Activated CD8-positive, alpha-beta memory T cell treated with anti-CD3 and anti-CD28 coated beads for 48 hours (primary cell): ENCODE measurements around the gene GOLT1B.

ENCODE experiments used
- DNase-seq, 3 experiments: peaks; one replicate each; pipeline ENCODE4 v3.0.0-alpha.2; 2020; ENCODE audit warnings: low read depth in 2 of 3, low spot score in 2 of 3

Gene GOLT1B

DNA sequence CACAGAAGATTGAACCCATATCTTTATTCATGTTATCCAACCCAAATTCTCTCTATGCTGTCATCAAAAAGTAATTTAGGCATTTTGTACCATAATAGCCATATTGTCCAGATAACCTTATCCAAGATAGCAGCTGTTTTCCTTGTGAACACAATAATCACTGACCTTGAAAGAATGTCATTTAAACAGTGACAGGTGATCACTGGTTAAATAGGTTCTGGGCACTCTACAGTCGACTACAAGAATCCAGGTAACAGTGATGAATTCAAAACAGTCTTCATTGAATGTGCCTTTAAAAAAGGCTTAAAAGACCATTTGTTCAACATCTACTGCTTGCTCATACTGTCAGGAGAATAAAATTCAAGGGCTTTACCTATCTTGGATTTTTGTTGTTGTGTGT, 20.0 kb downstream of the GOLT1B start:
- no peak for DNase-seq

DNA sequence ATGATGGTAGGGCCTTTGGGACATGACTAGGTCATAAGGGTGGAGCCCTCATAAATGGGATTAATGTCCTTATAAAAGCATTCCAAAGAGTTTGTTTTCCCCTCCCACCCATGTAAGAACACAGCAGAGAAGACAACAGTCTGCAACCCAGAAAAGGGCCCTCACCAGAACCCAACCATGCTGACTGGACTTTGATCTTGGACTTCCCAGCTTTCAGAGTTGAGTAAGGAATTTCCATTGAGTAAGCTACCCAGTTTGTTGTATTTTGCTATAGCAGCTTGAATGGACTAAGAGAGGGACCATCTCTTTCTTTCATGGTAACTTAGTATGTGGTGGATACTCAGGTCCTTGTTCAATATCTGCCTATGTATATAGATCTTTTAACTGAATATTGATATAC, 21.6 kb downstream of the GOLT1B start:
- no peak for DNase-seq

DNA sequence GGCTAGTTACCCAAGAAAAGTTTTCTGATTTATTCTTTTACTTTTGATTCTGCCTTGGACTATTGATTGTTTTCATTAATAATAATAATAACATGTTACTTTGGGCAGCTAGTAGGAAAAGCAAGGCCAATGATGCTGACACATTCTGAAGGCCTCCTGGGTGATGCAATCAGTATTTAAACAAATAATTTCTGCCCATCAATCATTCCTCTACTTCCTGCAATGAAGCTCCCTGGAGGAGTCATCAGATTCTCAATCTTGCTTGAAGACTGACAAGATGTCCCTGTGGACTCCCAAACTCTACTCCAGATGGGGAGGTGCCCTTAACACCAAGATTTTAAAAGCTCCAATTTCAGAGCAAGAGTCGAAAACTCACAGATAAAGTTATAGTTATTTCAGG, 24.5 kb downstream of the GOLT1B start, which contains the start of gene SPX:
TSS of gene SPX (plus strand) at position 244 of the 400 bp plus-strand sequence. CDS start 177 bp downstream, outside the sequence.
- no peak for DNase-seq

DNA sequence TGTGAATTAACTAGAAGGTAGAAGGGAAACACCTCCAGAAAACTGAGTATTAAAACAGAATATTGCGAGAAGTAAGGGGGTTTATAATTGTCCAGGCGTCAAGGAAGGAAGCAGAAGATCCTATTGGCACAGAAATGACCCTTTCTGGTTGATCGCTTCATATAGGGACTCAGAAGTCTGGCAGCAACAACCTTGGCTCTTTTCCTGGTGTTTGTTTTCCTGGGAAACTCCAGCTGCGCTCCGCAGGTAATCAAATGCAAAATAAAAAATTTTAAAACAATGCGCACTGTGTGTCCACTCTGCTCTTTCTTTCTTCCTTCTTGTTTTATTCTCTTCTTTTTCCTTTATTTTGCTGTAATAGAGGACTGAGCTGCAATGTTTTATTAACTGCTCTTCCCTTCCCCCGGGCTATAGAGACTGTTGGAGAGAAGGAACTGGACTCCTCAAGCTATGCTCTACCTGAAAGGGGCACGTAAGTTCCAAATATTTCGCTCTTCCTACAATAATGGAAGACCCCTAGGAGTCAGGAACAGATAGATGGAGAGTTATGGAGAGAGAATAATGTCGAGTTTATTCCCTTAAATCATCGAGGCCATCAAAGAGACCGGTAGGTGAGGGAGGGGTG, 25.2 kb downstream of the GOLT1B start:
- DNase-seq, result no peak

DNA sequence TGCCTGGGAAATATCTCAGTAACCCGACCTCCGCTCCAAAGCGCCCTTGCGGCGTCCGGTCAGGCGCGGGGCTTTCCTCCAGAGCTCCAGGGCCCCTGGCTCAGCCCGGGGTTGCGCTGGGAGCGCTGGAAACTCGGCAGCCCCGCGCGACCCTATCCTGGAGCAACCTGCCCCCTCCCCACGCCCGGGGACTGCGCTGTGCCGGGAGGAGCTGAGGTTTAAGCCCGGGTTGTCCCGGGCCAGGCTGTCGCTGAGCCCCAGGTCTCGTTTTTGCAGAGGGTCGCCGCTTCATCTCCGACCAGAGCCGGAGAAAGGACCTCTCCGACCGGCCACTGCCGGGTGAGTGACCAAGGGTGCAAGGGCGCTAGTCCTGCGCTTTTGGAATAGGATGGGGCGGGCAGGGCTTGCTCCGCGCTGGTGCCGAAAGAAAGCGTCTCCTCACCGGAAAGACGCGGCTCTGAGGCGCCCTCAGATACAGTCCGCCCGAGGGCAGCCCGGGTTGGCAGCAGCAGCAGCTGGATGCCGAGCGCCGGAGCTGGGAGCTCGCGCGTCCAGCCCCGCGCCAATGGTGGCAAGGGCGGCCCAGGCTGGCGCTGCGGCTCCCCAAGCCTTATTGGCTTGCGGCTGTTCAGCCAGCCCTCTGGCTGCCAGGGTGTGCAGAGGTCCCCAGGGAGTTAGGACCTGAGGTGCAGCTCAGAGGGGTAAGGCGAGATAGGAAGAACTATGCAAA, 26.0 kb downstream of the GOLT1B start:
- DNase-seq, result peak in 2 of 3 experiments; percentile 12 to 32

DNA sequence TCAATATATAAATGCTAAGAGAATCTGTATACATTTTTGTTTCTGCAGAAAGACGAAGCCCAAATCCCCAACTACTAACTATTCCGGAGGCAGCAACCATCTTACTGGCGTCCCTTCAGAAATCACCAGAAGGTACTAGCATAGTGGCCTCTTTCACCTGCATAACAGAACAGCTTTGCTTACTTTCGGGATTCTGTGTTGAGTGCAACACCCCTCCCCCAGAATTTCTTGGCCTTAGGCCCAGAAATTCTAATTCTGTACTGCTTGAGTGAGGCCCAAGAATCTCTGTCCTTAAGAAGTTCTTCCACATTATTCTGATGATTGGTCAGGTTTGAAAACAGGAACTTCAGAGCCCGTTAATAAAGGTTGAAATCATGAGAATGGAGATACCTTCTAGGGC, 27.4 kb downstream of the GOLT1B start:
- no peak for DNase-seq

DNA sequence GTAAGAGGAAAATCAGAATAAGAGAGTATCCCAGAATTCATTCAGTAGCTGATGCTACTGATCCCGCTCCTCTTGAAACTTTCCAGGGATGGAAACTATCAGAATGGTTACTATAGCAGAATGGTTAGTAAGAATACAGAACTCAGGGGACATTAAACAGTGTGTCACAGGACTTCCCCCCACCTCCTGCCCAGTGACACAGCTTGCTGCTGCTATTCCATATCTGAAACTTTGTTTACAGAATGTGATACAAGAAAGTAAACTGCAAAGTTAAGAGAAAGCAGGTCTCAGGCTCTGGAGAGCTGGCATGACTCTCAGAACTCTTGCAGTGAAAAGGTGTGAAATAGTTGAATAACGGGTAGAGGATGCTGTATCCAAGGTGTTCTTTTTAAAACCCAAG, 27.9 kb downstream of the GOLT1B start:
- no peak for DNase-seq

DNA sequence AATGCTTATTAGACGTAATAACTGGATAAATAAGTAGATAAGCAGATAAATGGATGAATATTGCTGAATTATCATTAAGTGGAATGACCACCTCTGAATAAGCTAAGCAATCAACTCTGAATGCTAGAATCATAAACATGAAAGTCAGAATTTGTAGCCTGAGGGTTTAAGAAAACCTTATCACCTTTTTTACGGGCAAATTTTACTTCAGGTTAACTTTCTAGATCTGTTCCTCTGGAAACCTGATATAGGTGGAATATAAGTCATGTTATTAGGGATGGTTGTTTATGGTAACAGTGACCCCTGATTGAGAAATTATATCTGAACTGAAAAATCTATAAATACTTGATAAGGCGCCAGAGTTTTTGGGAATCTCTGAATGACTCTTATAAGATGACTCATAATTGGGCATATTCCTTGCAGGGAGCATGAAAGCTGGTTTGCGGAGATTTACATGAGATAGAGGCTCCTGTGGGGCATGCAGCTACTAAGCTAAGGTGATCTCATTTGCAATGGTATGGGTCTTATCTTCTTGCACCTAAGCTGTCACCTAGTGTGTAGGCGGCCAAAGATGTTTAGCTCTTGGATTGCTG, 36.6 kb downstream of the GOLT1B start:
- DNase-seq, result no peak

DNA sequence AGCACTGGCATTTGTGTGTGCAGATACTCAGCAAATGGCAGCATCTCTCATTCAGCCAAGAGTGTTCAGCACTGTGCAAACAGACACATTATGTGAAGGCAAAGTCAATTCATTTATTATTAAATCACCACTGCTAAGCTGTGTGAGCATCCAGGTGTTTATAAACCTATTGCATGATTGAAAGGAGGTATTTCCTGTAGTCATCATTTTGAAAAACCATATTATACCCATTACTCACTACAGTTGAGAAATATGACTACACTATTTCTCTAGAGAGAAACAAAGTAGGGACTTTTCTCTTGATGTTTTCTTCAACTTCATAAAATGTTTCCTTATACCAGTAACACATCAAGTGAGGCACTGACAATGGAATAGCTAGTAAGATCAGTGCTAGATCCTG, 38.2 kb downstream of the GOLT1B start:
- no peak for DNase-seq

DNA sequence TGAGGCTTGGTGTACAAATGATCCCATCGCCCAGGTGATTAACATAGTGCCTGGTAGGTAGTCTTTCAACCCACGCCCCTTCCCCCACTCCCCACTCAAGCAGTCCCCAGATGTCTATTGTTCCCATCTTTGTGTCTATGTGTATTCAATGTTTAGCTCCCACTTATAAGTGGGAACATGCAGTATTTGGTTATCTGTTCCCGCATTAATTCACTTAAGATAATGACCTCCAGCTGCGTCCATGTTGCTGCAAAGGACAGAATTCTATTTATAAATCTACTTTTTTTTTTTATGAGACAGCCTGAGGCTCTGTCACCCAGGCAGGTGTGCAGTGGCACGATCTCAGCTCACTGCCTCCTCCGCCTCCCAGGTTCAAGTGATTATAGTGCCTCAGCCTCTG, 40.2 kb downstream of the GOLT1B start:
- no peak for DNase-seq

DNA sequence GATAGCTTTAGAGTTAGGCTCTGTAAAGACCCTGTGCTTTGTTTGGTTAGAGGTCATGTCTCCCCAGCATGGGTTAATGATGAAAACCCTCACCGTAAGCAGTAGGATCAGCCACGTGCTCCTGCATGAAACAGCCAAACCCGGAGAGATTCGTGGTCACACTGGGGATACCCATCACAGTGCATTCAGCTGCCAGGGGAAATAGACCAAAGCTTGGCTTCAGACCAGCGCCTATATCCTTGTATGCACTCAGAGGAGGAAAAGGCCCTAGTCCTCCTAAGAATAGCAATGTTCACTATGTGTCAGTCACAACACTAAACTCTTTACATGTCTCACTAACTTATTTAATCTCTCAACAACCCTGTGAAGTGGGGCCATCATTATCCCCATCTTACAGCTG, 40.8 kb downstream of the GOLT1B start:
- no peak for DNase-seq

DNA sequence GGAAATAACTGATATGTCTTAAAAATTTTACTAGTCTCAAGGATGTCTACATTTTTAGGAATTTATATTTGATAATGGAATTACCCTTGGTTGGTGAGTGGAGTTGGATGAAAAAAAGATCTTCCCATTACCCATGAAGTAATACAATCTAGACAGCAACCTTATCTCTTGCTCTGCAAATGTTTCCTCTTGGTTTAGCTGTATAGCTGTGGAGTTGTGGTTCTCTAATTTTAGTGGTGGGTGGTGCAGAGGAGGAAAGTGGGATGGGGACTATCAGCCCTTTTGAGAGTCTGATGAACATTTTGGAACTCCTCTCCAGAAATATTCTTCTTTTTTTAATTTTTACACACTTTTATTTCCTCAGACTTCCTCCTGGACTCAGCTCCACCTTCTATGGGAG, 41.6 kb downstream of the GOLT1B start:
- no peak for DNase-seq

DNA sequence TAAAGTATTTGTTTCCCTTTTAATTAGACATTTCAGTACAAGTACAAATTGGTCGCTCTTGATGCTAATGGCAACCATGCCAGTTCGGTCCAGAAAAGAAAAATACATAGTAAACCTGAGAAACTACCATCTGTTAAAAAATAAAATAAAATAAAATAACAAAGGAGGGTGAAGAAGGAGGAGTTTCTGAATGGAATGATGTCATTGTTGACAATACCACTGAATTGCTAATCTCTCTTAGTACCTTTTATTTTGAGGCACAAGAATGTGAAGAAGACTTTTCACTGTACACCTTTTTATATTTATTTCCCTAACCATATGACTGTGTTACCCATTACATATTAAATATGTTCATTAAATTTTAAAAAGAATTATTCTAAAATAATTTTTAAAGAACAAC, 44.0 kb downstream of the GOLT1B start:
- no peak for DNase-seq

DNA sequence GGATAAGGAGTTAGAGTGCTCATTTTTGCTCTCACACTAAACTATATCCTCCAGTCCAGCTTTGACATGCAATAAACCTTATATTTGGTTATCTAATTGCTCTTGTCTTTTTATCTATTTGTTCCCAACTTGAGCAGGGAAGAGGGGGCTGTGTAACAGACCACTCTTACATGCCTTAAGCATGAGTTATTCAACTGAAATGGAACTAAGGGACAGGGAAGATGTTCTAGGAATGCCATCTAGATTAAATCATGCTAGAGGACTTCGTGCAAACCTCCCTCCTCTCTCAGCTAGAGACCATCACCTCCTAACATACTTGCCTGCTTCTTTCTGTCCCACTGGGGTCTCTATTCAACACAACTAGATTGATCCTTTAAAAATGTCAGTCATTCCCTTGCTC, 45.1 kb downstream of the GOLT1B start:
- DNase-seq, result no peak

DNA sequence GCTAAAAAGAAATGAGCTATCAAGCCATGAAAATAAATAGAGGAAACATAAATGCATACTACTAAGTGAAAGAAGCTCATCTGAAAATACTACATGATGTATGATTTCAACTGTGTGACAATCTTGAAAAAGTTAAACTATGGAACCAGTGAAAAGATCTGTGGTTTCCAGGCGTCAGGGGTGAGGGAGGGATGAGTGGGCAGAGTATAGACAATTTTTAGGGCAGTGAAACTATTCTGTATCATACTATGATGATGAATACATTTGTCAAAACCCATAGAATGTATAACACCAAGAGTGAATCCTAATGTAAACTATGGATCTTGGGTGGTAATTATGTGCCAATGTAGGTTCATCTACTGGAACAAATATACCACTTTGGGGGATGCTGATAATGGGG, 45.8 kb downstream of the GOLT1B start:
- no peak for DNase-seq

DNA sequence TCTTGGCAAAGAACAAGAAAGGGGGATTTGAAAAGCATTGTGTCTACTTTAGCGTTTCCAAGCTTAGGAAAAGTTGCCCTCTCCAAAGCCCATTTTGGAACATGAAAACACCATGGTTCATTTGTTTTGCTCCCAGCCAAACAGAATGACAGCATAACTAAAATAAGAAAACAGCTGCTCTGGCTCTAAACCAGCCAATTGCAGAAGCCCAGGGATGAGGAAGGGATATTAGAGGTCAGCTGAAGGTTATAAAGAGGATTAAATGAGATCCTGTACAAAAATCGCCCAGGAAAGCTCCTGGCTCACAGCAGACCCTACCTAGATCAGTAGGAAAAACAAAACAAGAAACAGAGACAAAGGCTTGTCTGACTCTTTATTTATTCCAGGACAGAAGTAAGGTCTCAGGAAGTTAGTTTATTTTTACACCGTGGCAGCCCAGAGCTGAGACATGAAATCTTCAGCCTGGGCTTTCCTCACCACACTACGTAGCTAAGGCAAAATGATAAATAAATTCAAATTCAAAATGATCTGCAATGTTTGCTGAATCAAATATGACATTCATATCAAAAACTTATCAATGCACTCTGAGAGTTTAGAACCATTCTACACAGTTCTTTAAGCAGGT, 50.4 kb downstream of the GOLT1B start:
- no peak for DNase-seq

DNA sequence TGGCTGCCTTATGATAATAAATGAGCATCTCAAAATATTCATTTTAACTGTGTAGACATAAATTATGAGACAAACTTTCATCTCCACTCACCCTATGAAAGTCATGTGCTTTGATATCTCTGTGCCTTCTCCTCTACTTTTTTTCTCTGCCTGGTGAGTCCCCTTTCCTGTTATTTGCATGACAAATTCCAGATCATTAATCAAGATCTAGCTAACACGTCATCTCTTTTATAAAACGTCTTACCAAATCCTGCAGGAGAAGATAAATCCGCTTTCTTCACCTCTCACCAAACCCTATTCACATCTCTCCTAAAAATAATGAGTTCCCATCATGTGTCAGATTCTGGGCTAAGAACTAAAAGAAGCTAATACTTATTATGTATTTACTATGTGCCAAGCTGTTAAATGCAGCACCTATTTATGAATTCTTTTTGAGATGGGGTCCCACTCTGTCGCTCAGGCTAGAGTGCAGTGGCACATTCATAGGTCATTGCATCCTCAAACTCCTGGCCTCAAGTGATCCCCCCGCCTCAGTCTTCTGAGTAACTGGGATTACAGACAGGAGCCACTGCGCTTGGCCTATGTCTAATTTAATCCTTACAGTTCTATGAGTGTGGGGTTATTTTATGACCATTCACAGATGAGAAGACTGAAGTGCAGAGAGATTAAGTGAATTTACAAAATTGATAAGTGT, 51.2 kb downstream of the GOLT1B start:
- DNase-seq, result no peak

DNA sequence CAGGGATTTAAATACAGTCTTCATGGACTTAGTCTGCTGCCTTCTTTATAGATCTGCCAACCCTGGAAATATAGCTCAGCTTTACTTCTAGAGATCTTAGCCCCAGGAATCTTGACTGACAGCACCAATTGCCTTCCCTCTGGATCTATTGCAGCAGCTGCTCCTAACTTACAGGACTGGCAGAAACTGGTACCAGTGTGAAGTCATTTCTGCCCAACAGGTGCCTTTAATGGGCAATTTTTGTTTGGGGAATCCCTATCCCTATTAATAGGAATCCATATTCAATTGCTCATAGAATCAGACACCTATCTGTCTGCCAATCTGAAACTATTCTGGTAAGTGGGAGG, 51.7 kb downstream of the GOLT1B start:
- DNase-seq, result no peak

DNA sequence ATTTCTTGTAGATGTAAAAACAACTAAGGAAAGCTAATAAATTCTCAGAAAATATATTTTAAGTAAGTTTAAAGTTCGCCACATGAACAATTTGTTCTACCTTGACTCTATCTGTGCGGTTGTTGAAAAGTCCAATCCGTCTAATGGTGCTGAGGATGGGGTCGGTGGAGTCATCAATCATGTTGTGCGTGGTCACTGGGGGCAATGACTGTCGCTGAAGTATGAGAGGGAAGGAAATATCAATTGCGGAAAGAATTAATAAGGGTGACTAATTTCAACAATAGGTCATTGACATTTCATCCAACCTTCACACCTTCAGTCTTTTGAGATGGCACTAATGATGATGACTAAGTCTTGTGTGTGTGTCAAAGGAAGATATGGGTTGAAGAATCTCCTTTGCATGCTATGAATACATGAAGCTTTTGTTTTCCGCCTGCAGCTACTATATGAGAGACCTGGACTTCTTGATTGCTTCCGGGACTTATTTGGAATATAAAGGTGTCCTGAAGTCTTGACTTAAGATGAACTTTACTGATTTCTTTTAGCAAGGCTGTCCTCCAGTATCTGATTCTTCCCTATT, 56.6 kb downstream of the GOLT1B start:
- no peak for DNase-seq

DNA sequence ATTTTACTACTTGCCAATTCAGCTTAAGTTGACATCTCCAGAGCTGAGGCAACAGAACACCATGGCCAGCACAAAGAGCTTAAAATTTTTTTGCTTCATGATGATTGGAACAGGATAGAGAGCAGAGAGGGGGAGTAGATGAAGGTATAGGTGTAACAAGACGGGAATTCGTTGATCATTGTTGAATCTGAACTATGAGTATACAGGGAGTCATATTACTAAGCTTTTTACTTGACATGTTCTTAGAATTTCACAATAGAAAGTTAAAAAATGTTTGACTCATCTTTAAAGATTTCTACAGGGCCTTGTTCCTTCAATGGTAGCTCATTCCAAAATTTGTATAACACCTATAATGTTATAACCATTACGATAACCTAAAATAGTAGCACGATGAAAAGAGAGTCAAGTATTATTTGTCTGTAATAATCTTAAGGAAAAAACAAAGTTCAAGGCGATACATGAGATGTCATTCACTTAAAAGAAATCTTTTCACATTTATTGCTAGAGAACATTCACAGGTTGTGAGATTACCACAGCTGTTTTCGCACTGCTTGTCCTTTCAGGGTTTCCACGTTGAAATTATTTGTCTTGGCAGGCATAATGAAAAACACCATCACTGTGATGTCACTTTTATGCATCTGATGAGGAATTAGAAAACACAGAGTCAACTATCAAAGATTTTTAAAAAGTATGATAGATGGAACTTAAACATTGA, 58.4 kb downstream of the GOLT1B start:
- no peak for DNase-seq

DNA sequence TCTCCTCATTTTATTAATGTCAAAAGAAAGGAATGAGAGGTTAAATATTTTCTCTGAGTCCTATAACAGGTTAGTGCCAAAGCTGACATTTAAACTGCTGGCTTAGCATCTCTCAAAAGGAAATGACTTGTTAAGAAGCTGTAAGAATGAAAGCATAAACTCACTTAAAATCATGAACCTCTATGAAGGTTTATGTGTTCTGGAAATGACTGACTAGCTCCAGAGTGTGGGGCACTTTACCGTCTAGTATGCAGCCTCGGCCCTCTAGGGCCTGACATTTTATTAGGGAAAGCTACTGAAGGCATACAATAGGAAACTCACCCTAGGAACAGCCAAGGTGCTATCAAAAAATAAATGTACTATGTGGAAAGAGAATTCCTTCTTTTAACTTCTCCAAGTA, 59.6 kb downstream of the GOLT1B start:
- no peak for DNase-seq
